ENCODE data around the gene ZNF804A.
"Not testable (repeated sequence)": the region's sequence is repeated elsewhere in the genome, so short reads cannot be mapped to it uniquely, and the experiment has no call there.

ZNF804A gene

GRCh38 chr2:184875911-184876310 lies 277.6 kb downstream of the ZNF804A start:
- no peaks in the 10 kb centered on the region for H3K27me3 ChIP-seq
- no peaks in the 10 kb centered on the region for H3K9me3 ChIP-seq
- no peak for TF ChIP-seq CTCF (IDR thresholded peaks at IDR 0.05)
- intact Hi-C loops (cut with DNase I; ENCODE audit: low total_unique reads), result no loop called here
- no peak overlapping the region for H3K4me3 ChIP-seq
- no peak for DNase-seq
- H3K27ac ChIP-seq, result no peak overlapping the region
- no peaks in the 10 kb centered on the region for H3K36me3 ChIP-seq
- H3K4me1 ChIP-seq, result no peaks in the 10 kb centered on the region

- no peaks in the 10 kb centered on the region for H3K36me3 ChIP-seq
- no peak for TF ChIP-seq CTCF (IDR thresholded peaks at IDR 0.05)
These were observed 279.6 kb downstream of the ZNF804A start for GRCh38 chr2:184877909-184878308.

GRCh38 chr2:184879671-184880070 lies 281.3 kb downstream of the ZNF804A start:
- Histone ChIP-seq H3K36me3 (no peaks in the 10 kb centered on the region), H3K4me3 (no peak overlapping the region), H3K27me3 (no peaks in the 10 kb centered on the region), H3K27ac (no peak overlapping the region), H3K9me3 (no peaks in the 10 kb centered on the region), H3K4me1 (no peaks in the 10 kb centered on the region)
- no peak for DNase-seq
- TF ChIP-seq CTCF (IDR thresholded peaks at IDR 0.05), result no peak
- intact Hi-C loops (cut with DNase I; ENCODE audit: low total_unique reads), result no loop called here

More at GRCh38 chr2:184877909-184878308, 279.6 kb downstream of the ZNF804A start:
- Histone ChIP-seq H3K4me3 (no peak overlapping the region), H3K27me3 (no peaks in the 10 kb centered on the region), H3K27ac (no peak overlapping the region), H3K9me3 (no peaks in the 10 kb centered on the region), H3K4me1 (no peaks in the 10 kb centered on the region)
- no peak for DNase-seq
- intact Hi-C loops (cut with DNase I; ENCODE audit: low total_unique reads), result no loop called here

- intact Hi-C loops (cut with DNase I; ENCODE audit: low total_unique reads); H3K27me3 ChIP-seq; H3K9me3 ChIP-seq; H3K36me3 ChIP-seq; H3K4me3 ChIP-seq; H3K4me1 ChIP-seq; H3K27ac ChIP-seq; DNase-seq: not testable (repeated sequence)
These were observed 288.3 kb downstream of the ZNF804A start for GRCh38 chr2:184886585-184886984.

GRCh38 chr2:184890311-184890710 lies 292.0 kb downstream of the ZNF804A start:
- intact Hi-C loops (cut with DNase I; ENCODE audit: low total_unique reads), result no loop called here

GRCh38 chr2:184904991-184905390 lies 306.7 kb downstream of the ZNF804A start:
- H3K27me3 ChIP-seq, result no peaks in the 10 kb centered on the region
- H3K27ac ChIP-seq, result no peak overlapping the region
- H3K9me3 ChIP-seq, result no peaks in the 10 kb centered on the region
- no peak for DNase-seq
- intact Hi-C loops (cut with DNase I; ENCODE audit: low total_unique reads), result no loop called here
- H3K36me3 ChIP-seq, result no peaks in the 10 kb centered on the region
- H3K4me1 ChIP-seq, result no peaks in the 10 kb centered on the region
- H3K4me3 ChIP-seq, result no peak overlapping the region
- TF ChIP-seq CTCF (IDR thresholded peaks at IDR 0.05), result no peak

More at GRCh38 chr2:184890311-184890710, 292.0 kb downstream of the ZNF804A start:
- Histone ChIP-seq H3K36me3 (no peaks in the 10 kb centered on the region), H3K4me3 (no peak overlapping the region), H3K9me3 (no peaks in the 10 kb centered on the region), H3K4me1 (peaks cover 0 to 3% (median 0%) of the 10 kb centered on the region in 4 donors), H3K27ac (no peak overlapping the region), H3K27me3 (no peaks in the 10 kb centered on the region)
- TF ChIP-seq CTCF (IDR thresholded peaks at IDR 0.05), result no peak
- no peak for DNase-seq

Measured in tibial artery (tissue), 4 donors.